Measurements from ENCODE around the gene CYFIP1.

CYFIP1 gene

GRCh38 chr15:22903961-22904534, 76.1 kb downstream of the CYFIP1 start:
- Histone ChIP-seq H3K36me3 (ENCODE audit: control insufficient read depth in 1 of 2, insufficient read depth in 2 of 2, low read length in 2 of 2) (peaks cover 59 to 69% of the 10 kb centered on the region in 2 experiments), H3K14ac (ENCODE audit: low read length) (no peak overlapping the region), H3K79me2 (ENCODE audit: control insufficient read depth, insufficient read depth, low read length, poor library complexity) (no peaks in the 10 kb centered on the region), H4K8ac (ENCODE audit: low read depth, low read length) (no peak overlapping the region), H2BK120ac (ENCODE audit: insufficient read depth, low read length, poor library complexity) (no peak overlapping the region), H3K18ac (ENCODE audit: low read length) (no peak overlapping the region), H4K91ac (ENCODE audit: low read depth, low read length) (no peak overlapping the region), H3K9ac (ENCODE audit: low read length) (no peak overlapping the region), H3K79me1 (ENCODE audit: low read length) (no peaks in the 10 kb centered on the region), H2BK12ac (ENCODE audit: low read length) (no peak overlapping the region), H3K23ac (ENCODE audit: low read length) (no peak overlapping the region), H2AFZ (ENCODE audit: insufficient read depth, low read length, poor library complexity) (no peak overlapping the region), H3K27ac (ENCODE audit: low read depth, low read length) (no peak overlapping the region), H3K4ac (ENCODE audit: low read depth, low read length) (no peak overlapping the region), H3K9me3 (ENCODE audit: insufficient read depth, low read depth, low read length) (peaks cover 7% of the 10 kb centered on the region), H2BK5ac (ENCODE audit: low read depth, low read length, poor library complexity) (no peak overlapping the region), H3K4me3 (ENCODE audit: low read depth, low read length) (no peak overlapping the region), H3K4me2 (ENCODE audit: low read length) (no peak overlapping the region), H4K12ac (ENCODE audit: low read depth, low read length) (no peak overlapping the region), H2AK5ac (ENCODE audit: low read length) (no peak overlapping the region), H3K4me1 (ENCODE audit: control insufficient read depth in 1 of 2, insufficient read depth in 2 of 2, low read length in 2 of 2) (peaks cover 7 to 8% of the 10 kb centered on the region in 2 experiments), H3K27me3 (ENCODE audit: insufficient read depth, low read length) (no peaks in the 10 kb centered on the region)
- WGBS (ENCODE audit: extremely low coverage, insufficient coverage, insufficient read length), result no CpG with 5 or more reads among the region's 19 CpGs
- no peak for DNase-seq

DNA sequence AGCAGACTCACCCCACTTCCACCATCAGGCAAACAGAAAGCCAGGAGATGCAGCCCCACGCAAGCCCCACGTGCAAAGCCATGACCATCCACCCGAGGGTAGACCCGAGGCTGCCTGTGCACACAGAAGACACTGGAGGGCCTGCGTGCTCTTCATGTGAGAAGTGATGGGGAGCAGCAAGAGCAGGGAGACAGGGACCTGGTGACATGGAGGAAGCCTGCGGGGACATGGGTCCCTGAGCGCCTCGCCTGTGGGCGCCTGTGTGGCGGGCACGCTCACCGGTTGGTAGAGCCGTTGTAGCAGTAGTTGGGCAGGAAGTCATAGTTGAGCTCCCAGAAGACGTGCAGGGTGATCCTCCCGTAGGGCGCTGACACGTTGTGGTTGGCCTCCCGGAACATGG, 76.7 kb downstream of the CYFIP1 start:
- no CpG with 5 or more reads among the region's 18 CpGs for WGBS (ENCODE audit: extremely low coverage, insufficient coverage, insufficient read length)
- Histone ChIP-seq H3K9ac (ENCODE audit: low read length) (no peak overlapping the region), H2AFZ (ENCODE audit: insufficient read depth, low read length, poor library complexity) (no peak overlapping the region)

DNA sequence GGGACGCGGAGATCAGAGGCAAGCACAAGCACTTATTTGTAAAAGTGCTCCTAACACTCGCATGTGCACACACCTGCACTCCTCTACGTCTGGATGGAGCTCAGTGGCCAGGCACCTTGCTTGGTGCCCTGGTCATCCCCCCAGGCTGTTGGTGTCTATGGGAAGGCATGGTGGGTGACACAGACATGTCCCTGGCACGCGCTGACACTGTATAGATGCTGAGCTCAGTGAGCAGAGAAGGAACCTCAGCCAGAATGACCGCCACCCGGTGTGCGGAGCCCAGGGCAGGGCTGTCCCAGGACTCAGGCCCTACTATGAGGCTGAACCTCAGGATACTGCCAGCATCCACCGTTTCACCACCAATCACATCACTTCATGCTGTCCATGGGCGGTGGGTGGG, 77.2 kb downstream of the CYFIP1 start:
- no peak overlapping the region for H3K9ac ChIP-seq (ENCODE audit: low read length)
- no peak overlapping the region for H4K91ac ChIP-seq (ENCODE audit: low read depth, low read length)
- H3K14ac ChIP-seq (ENCODE audit: low read length), result no peak overlapping the region
- no peak overlapping the region for H3K4me2 ChIP-seq (ENCODE audit: low read length)
- DNase-seq, result no peak
- no peak overlapping the region for H3K27ac ChIP-seq (ENCODE audit: low read depth, low read length)
- H4K8ac ChIP-seq (ENCODE audit: low read depth, low read length), result no peak overlapping the region
- no peak overlapping the region for H4K12ac ChIP-seq (ENCODE audit: low read depth, low read length)
- WGBS (ENCODE audit: extremely low coverage, insufficient coverage, insufficient read length), result no CpG with 5 or more reads among the region's 11 CpGs
- H3K4me3 ChIP-seq (ENCODE audit: low read depth, low read length), result no peak overlapping the region
- H3K79me2 ChIP-seq (ENCODE audit: control insufficient read depth, insufficient read depth, low read length, poor library complexity), result no peaks in the 10 kb centered on the region
- no peak overlapping the region for H2BK120ac ChIP-seq (ENCODE audit: insufficient read depth, low read length, poor library complexity)
- H2BK12ac ChIP-seq (ENCODE audit: low read length), result no peak overlapping the region
- H3K27me3 ChIP-seq (ENCODE audit: insufficient read depth, low read length), result no peaks in the 10 kb centered on the region
- H3K9me3 ChIP-seq (ENCODE audit: insufficient read depth, low read depth, low read length), result peaks cover 7% of the 10 kb centered on the region
- no peaks in the 10 kb centered on the region for H3K79me1 ChIP-seq (ENCODE audit: low read length)
- H2AFZ ChIP-seq (ENCODE audit: insufficient read depth, low read length, poor library complexity), result no peak overlapping the region
- no peak overlapping the region for H2AK5ac ChIP-seq (ENCODE audit: low read length)
- no peak overlapping the region for H3K18ac ChIP-seq (ENCODE audit: low read length)
- H3K36me3 ChIP-seq (ENCODE audit: control insufficient read depth in 1 of 2, insufficient read depth in 2 of 2, low read length in 2 of 2), result peaks cover 51 to 61% of the 10 kb centered on the region in 2 experiments
- H3K4ac ChIP-seq (ENCODE audit: low read depth, low read length), result no peak overlapping the region
- H3K23ac ChIP-seq (ENCODE audit: low read length), result no peak overlapping the region
- H3K4me1 ChIP-seq (ENCODE audit: control insufficient read depth in 1 of 2, insufficient read depth in 2 of 2, low read length in 2 of 2), result peaks cover 7 to 8% of the 10 kb centered on the region in 2 experiments
- H2BK5ac ChIP-seq (ENCODE audit: low read depth, low read length, poor library complexity), result no peak overlapping the region

More for the DNA sequence above, 76.7 kb downstream of the CYFIP1 start:
- H3K4me2 ChIP-seq (ENCODE audit: low read length), result no peak overlapping the region
- peaks cover 55 to 64% of the 10 kb centered on the region in 2 experiments for H3K36me3 ChIP-seq (ENCODE audit: control insufficient read depth in 1 of 2, insufficient read depth in 2 of 2, low read length in 2 of 2)
- H4K12ac ChIP-seq (ENCODE audit: low read depth, low read length), result no peak overlapping the region
- no peak overlapping the region for H3K27ac ChIP-seq (ENCODE audit: low read depth, low read length)
- H2BK5ac ChIP-seq (ENCODE audit: low read depth, low read length, poor library complexity), result no peak overlapping the region
- H2AK5ac ChIP-seq (ENCODE audit: low read length), result no peak overlapping the region
- no peak overlapping the region for H3K4ac ChIP-seq (ENCODE audit: low read depth, low read length)
- H4K8ac ChIP-seq (ENCODE audit: low read depth, low read length), result no peak overlapping the region
- no peak overlapping the region for H4K91ac ChIP-seq (ENCODE audit: low read depth, low read length)
- no peak overlapping the region for H3K4me3 ChIP-seq (ENCODE audit: low read depth, low read length)
- no peak overlapping the region for H3K23ac ChIP-seq (ENCODE audit: low read length)
- H3K4me1 ChIP-seq (ENCODE audit: control insufficient read depth in 1 of 2, insufficient read depth in 2 of 2, low read length in 2 of 2), result peaks cover 7 to 8% of the 10 kb centered on the region in 2 experiments
- H3K79me1 ChIP-seq (ENCODE audit: low read length), result no peaks in the 10 kb centered on the region
- H2BK12ac ChIP-seq (ENCODE audit: low read length), result no peak overlapping the region
- H3K18ac ChIP-seq (ENCODE audit: low read length), result no peak overlapping the region
- H3K27me3 ChIP-seq (ENCODE audit: insufficient read depth, low read length), result no peaks in the 10 kb centered on the region
- no peaks in the 10 kb centered on the region for H3K79me2 ChIP-seq (ENCODE audit: control insufficient read depth, insufficient read depth, low read length, poor library complexity)
- H3K9me3 ChIP-seq (ENCODE audit: insufficient read depth, low read depth, low read length), result peaks cover 7% of the 10 kb centered on the region
- H2BK120ac ChIP-seq (ENCODE audit: insufficient read depth, low read length, poor library complexity), result no peak overlapping the region
- no peak overlapping the region for H3K14ac ChIP-seq (ENCODE audit: low read length)
- DNase-seq, result no peak

GRCh38 chr15:22902578-22902977, 77.6 kb downstream of the CYFIP1 start:
- H2BK12ac ChIP-seq (ENCODE audit: low read length), result no peak overlapping the region
- no peak overlapping the region for H2BK120ac ChIP-seq (ENCODE audit: insufficient read depth, low read length, poor library complexity)
- no peak overlapping the region for H2BK5ac ChIP-seq (ENCODE audit: low read depth, low read length, poor library complexity)
- H3K27ac ChIP-seq (ENCODE audit: low read depth, low read length), result no peak overlapping the region
- no peaks in the 10 kb centered on the region for H3K79me2 ChIP-seq (ENCODE audit: control insufficient read depth, insufficient read depth, low read length, poor library complexity)
- H3K27me3 ChIP-seq (ENCODE audit: insufficient read depth, low read length), result no peaks in the 10 kb centered on the region
- no peak overlapping the region for H4K12ac ChIP-seq (ENCODE audit: low read depth, low read length)
- no peak for DNase-seq
- H3K9me3 ChIP-seq (ENCODE audit: insufficient read depth, low read depth, low read length), result peaks cover 7% of the 10 kb centered on the region
- no CpG with 5 or more reads among the region's 12 CpGs for WGBS (ENCODE audit: extremely low coverage, insufficient coverage, insufficient read length)
- peaks cover 51 to 62% of the 10 kb centered on the region in 2 experiments for H3K36me3 ChIP-seq (ENCODE audit: control insufficient read depth in 1 of 2, insufficient read depth in 2 of 2, low read length in 2 of 2)
- no peak overlapping the region for H3K18ac ChIP-seq (ENCODE audit: low read length)
- H3K14ac ChIP-seq (ENCODE audit: low read length), result no peak overlapping the region
- no peak overlapping the region for H4K8ac ChIP-seq (ENCODE audit: low read depth, low read length)
- H2AFZ ChIP-seq (ENCODE audit: insufficient read depth, low read length, poor library complexity), result no peak overlapping the region
- H3K79me1 ChIP-seq (ENCODE audit: low read length), result no peaks in the 10 kb centered on the region
- H3K4ac ChIP-seq (ENCODE audit: low read depth, low read length), result no peak overlapping the region
- H2AK5ac ChIP-seq (ENCODE audit: low read length), result no peak overlapping the region
- no peak overlapping the region for H3K23ac ChIP-seq (ENCODE audit: low read length)
- H3K4me2 ChIP-seq (ENCODE audit: low read length), result no peak overlapping the region
- H3K4me1 ChIP-seq (ENCODE audit: control insufficient read depth in 1 of 2, insufficient read depth in 2 of 2, low read length in 2 of 2), result peaks cover 7 to 8% of the 10 kb centered on the region in 2 experiments
- H3K9ac ChIP-seq (ENCODE audit: low read length), result no peak overlapping the region
- no peak overlapping the region for H4K91ac ChIP-seq (ENCODE audit: low read depth, low read length)
- H3K4me3 ChIP-seq (ENCODE audit: low read depth, low read length), result no peak overlapping the region
